WTC11 (cell line): Measurements from ENCODE around the gene SLC31A1. TPM values are rescaled to one million over a fixed set of nuclear protein-coding genes. Genes with fewer than 3 reads are reported as not detected.
A peak's percentile ranks its signal among the peaks of the same experiment; 100 is the strongest.

Experiments
- ATAC-seq: fragments of 200-7000 bp; cut with Tn5 transposase; 2 replicates; pipeline ENCODE4 v1.10.0; 2021; ENCODE audit warnings: mild to moderate bottlenecking, moderate library complexity
- CTCF ChIA-PET: fragments of 300-600 bp; sonication (Branson Sonifier 250); formaldehyde crosslinking; loops from one replicate; lab custom pipeline; 2021; ENCODE audit warnings: antibody characterized with exemption; lab: Charles Lee
- POLR2A ChIA-PET: fragments of 350-600 bp; sonication (Branson Sonifier 250); formaldehyde crosslinking; loops from one replicate; lab custom pipeline; 2021; ENCODE audit warnings: antibody characterized with exemption; lab: Charles Lee
- DNase-seq: peaks from one replicate; pipeline ENCODE4 v3.0.0; 2021; ENCODE audit warnings: low spot score
- H3K27ac Mint-ChIP-seq: 2 replicates; pipeline ENCODE4 v1.8.0; 2021; ENCODE audit warnings: mixed read lengths
- H3K27me3 Mint-ChIP-seq: 2 replicates; pipeline ENCODE4 v1.8.0; 2021; ENCODE audit warnings: low read depth, mild to moderate bottlenecking, moderate library complexity, mixed read lengths
- H3K36me3 Mint-ChIP-seq: 2 replicates; pipeline ENCODE4 v1.8.0; 2021; ENCODE audit warnings: mixed read lengths
- H3K4me1 Mint-ChIP-seq: 2 replicates; pipeline ENCODE4 v1.8.0; 2022; ENCODE audit warnings: mixed read lengths
- H3K4me3 Mint-ChIP-seq: 2 replicates; pipeline ENCODE4 v1.8.0; 2021; ENCODE audit warnings: mild to moderate bottlenecking, moderate library complexity, mixed read lengths
- H3K9me3 Mint-ChIP-seq: 2 replicates; pipeline ENCODE4 v1.8.0; 2021; ENCODE audit warnings: mixed read lengths
- CDX4 ChIP-seq: fragments of 250-450 bp; sonication (Bioruptor Pico); IDR thresholded peaks from 2 replicates; pipeline ENCODE4 v1.9.0; 2021; ENCODE audit warnings: moderate library complexity, mild to moderate bottlenecking, inconsistent platforms, borderline replicate concordance
- ESRRA ChIP-seq: sonication (generic); formaldehyde crosslinking; IDR thresholded peaks from 2 replicates; pipeline ENCODE4 v1.8.1; 2022; ENCODE audit warnings: mild to moderate bottlenecking, missing genetic modification reagents, borderline replicate concordance
- ETV6 ChIP-seq: sonication (generic); formaldehyde crosslinking; IDR thresholded peaks from 2 replicates; pipeline ENCODE4 v1.8.1; 2022; ENCODE audit warnings: mild to moderate bottlenecking, missing genetic modification reagents
- FOXP4 ChIP-seq: sonication (generic); formaldehyde crosslinking; IDR thresholded peaks from 2 replicates; pipeline ENCODE4 v1.8.0; 2022; ENCODE audit warnings: mild to moderate bottlenecking, missing genetic modification reagents
- IRF2 ChIP-seq: sonication (generic); formaldehyde crosslinking; IDR thresholded peaks from 2 replicates; pipeline ENCODE4 v1.8.0; 2022; ENCODE audit warnings: low read depth, missing genetic modification reagents, borderline replicate concordance
- JAZF1 ChIP-seq: fragments of 250-450 bp; sonication (Bioruptor Pico); IDR thresholded peaks from 2 replicates; pipeline ENCODE4 v1.9.0; 2021; ENCODE audit warnings: moderate library complexity, mild to moderate bottlenecking, inconsistent platforms
- NFATC4 ChIP-seq: fragments of 250-450 bp; sonication (Bioruptor Pico); IDR thresholded peaks from 2 replicates; pipeline ENCODE4 v1.9.0; 2021; ENCODE audit warnings: mild to moderate bottlenecking
- NR2C2 ChIP-seq: sonication (generic); formaldehyde crosslinking; IDR thresholded peaks from 2 replicates; pipeline ENCODE4 v1.8.0; 2022; ENCODE audit warnings: mild to moderate bottlenecking, missing genetic modification reagents
- OVOL2 ChIP-seq: fragments of 250-450 bp; sonication (Bioruptor Pico); IDR thresholded peaks from 2 replicates; pipeline ENCODE4 v1.9.0; 2021; ENCODE audit warnings: mild to moderate bottlenecking, borderline replicate concordance
- PRDM15 ChIP-seq: sonication (generic); formaldehyde crosslinking; IDR thresholded peaks from 2 replicates; pipeline ENCODE4 v1.8.0; 2022; ENCODE audit warnings: missing genetic modification reagents
- TEAD4 ChIP-seq: sonication (generic); formaldehyde crosslinking; IDR thresholded peaks from 2 replicates; pipeline ENCODE4 v1.8.0; 2022; ENCODE audit warnings: mild to moderate bottlenecking, missing genetic modification reagents
- ZNF263 ChIP-seq: sonication (generic); formaldehyde crosslinking; IDR thresholded peaks from 2 replicates; pipeline ENCODE4 v1.8.1; 2022; ENCODE audit warnings: low read depth, mild to moderate bottlenecking, moderate library complexity, missing genetic modification reagents
- ZNF317 ChIP-seq: sonication (generic); formaldehyde crosslinking; IDR thresholded peaks from 2 replicates; pipeline ENCODE4 v1.8.1; 2023; ENCODE audit warnings: low read depth, mild to moderate bottlenecking, moderate library complexity, missing genetic modification reagents, borderline replicate concordance
- ZNF396 ChIP-seq: fragments of 250-450 bp; sonication (Bioruptor Pico); IDR thresholded peaks from 2 replicates; pipeline ENCODE4 v1.8.0; 2021; ENCODE audit warnings: mild to moderate bottlenecking, moderate library complexity, borderline replicate concordance
- ZNF423 ChIP-seq: fragments of 250-450 bp; sonication (Bioruptor Pico); IDR thresholded peaks from 2 replicates; pipeline ENCODE4 v2.1.2; 2022; ENCODE audit warnings: mild to moderate bottlenecking, moderate library complexity
- ZNF671 ChIP-seq: fragments of 250-450 bp; sonication (Bioruptor Pico); IDR thresholded peaks from 2 replicates; pipeline ENCODE4 v1.8.0; 2021; ENCODE audit warnings: mild to moderate bottlenecking
- total RNA-seq: library from RNA; stranded (reverse); gene quantifications from 3 replicates; pipeline ENCODE4 v1.2.3, GENCODE V29; 2021
- TF ChIP-seq, protein P1 (sequence below): fragments of 250-450 bp; sonication (Bioruptor Pico); IDR thresholded peaks from 2 replicates; pipeline ENCODE4 v1.9.0; 2021; ENCODE audit warnings: mild to moderate bottlenecking
- TF ChIP-seq, protein P2 (sequence below): fragments of 250-450 bp; sonication (Bioruptor Pico); IDR thresholded peaks from 2 replicates; pipeline ENCODE4 v1.9.0; 2021; ENCODE audit warnings: mild to moderate bottlenecking, borderline replicate concordance
- TF ChIP-seq, protein P3 (sequence below): fragments of 250-450 bp; sonication (Bioruptor Pico); conservative IDR thresholded peaks from 2 replicates; pipeline ENCODE4 v1.9.0; 2021; ENCODE audit warnings: mild to moderate bottlenecking
- TF ChIP-seq, protein P4 (sequence below): sonication (generic); formaldehyde crosslinking; IDR thresholded peaks from 2 replicates; pipeline ENCODE4 v1.8.1; 2022; ENCODE audit warnings: low read depth, mild to moderate bottlenecking, moderate library complexity, missing genetic modification reagents, borderline replicate concordance

The SLC31A1 gene
- total RNA-seq, 1 experiment from 2014 or later, result 43.9 TPM

DNA sequence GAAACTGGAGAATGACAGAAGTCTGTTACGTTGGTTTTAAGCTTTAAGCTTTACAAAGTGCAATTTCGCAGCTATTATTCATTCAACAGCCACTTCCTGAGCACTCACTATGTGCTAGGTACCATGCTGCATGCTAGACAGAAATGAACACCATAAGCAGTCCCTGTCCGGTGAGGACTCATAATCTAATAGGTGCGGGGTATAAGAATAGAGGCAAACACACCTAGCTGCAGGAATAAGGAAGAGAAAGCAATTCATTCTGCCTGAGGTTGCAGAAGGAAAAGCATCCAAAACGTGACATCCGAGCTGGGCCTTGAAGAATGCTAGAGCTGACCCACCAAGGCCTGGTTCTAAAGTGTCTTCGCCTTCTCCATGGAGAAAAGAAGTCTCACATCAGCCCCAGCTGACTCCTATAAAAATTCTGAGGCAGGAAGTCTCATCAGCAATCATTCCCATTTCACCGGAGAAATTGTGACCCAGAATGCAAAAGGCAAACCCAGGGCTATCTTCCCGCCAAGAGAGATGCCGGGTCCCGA, 809 bp upstream of the SLC31A1 start:
- ATAC-seq, result no peak
- CTCF ChIA-PET, result interaction anchor here (1.0 to 3.1 kb wide), 3 partner anchors 54 to 181 kb away, joined by 3 to 24 read pairs (median 4); partner anchors contain the start of genes ALAD, CDC26 and PRPF4
- no peaks in the 10 kb centered on the region for H3K27me3 Mint-ChIP-seq

More for the DNA sequence above, 809 bp upstream of the SLC31A1 start:
- TF ChIP-seq ESRRA, result no peak; the same call in 1 of the 2 replicates
- no peak for TF ChIP-seq NFATC4 (CRISPR knock-in tag)
- TF ChIP-seq CDX4 (CRISPR knock-in tag), result no peak
- TF ChIP-seq, protein P1, sequence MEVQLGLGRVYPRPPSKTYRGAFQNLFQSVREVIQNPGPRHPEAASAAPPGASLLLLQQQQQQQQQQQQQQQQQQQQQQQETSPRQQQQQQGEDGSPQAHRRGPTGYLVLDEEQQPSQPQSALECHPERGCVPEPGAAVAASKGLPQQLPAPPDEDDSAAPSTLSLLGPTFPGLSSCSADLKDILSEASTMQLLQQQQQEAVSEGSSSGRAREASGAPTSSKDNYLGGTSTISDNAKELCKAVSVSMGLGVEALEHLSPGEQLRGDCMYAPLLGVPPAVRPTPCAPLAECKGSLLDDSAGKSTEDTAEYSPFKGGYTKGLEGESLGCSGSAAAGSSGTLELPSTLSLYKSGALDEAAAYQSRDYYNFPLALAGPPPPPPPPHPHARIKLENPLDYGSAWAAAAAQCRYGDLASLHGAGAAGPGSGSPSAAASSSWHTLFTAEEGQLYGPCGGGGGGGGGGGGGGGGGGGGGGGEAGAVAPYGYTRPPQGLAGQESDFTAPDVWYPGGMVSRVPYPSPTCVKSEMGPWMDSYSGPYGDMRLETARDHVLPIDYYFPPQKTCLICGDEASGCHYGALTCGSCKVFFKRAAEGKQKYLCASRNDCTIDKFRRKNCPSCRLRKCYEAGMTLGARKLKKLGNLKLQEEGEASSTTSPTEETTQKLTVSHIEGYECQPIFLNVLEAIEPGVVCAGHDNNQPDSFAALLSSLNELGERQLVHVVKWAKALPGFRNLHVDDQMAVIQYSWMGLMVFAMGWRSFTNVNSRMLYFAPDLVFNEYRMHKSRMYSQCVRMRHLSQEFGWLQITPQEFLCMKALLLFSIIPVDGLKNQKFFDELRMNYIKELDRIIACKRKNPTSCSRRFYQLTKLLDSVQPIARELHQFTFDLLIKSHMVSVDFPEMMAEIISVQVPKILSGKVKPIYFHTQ (CRISPR knock-in tag), result no peak
- no peak for TF ChIP-seq ETV6
- TF ChIP-seq ZNF396, result no peak
- no peak for TF ChIP-seq ZNF671 (CRISPR knock-in tag)
- no peak for TF ChIP-seq JAZF1
- no peak for TF ChIP-seq PRDM15 (CRISPR knock-in tag)
- TF ChIP-seq ZNF423 (CRISPR knock-in tag), result no peak
- TF ChIP-seq, protein P2, sequence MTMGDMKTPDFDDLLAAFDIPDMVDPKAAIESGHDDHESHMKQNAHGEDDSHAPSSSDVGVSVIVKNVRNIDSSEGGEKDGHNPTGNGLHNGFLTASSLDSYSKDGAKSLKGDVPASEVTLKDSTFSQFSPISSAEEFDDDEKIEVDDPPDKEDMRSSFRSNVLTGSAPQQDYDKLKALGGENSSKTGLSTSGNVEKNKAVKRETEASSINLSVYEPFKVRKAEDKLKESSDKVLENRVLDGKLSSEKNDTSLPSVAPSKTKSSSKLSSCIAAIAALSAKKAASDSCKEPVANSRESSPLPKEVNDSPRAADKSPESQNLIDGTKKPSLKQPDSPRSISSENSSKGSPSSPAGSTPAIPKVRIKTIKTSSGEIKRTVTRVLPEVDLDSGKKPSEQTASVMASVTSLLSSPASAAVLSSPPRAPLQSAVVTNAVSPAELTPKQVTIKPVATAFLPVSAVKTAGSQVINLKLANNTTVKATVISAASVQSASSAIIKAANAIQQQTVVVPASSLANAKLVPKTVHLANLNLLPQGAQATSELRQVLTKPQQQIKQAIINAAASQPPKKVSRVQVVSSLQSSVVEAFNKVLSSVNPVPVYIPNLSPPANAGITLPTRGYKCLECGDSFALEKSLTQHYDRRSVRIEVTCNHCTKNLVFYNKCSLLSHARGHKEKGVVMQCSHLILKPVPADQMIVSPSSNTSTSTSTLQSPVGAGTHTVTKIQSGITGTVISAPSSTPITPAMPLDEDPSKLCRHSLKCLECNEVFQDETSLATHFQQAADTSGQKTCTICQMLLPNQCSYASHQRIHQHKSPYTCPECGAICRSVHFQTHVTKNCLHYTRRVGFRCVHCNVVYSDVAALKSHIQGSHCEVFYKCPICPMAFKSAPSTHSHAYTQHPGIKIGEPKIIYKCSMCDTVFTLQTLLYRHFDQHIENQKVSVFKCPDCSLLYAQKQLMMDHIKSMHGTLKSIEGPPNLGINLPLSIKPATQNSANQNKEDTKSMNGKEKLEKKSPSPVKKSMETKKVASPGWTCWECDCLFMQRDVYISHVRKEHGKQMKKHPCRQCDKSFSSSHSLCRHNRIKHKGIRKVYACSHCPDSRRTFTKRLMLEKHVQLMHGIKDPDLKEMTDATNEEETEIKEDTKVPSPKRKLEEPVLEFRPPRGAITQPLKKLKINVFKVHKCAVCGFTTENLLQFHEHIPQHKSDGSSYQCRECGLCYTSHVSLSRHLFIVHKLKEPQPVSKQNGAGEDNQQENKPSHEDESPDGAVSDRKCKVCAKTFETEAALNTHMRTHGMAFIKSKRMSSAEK (CRISPR knock-in tag), result no peak
- no peak for TF ChIP-seq OVOL2 (CRISPR knock-in tag)
- TF ChIP-seq TEAD4 (CRISPR knock-in tag), result no peak
- TF ChIP-seq ZNF317 (CRISPR knock-in tag), result no peak
- no peak for TF ChIP-seq IRF2 (CRISPR knock-in tag)
- TF ChIP-seq, protein P3, sequence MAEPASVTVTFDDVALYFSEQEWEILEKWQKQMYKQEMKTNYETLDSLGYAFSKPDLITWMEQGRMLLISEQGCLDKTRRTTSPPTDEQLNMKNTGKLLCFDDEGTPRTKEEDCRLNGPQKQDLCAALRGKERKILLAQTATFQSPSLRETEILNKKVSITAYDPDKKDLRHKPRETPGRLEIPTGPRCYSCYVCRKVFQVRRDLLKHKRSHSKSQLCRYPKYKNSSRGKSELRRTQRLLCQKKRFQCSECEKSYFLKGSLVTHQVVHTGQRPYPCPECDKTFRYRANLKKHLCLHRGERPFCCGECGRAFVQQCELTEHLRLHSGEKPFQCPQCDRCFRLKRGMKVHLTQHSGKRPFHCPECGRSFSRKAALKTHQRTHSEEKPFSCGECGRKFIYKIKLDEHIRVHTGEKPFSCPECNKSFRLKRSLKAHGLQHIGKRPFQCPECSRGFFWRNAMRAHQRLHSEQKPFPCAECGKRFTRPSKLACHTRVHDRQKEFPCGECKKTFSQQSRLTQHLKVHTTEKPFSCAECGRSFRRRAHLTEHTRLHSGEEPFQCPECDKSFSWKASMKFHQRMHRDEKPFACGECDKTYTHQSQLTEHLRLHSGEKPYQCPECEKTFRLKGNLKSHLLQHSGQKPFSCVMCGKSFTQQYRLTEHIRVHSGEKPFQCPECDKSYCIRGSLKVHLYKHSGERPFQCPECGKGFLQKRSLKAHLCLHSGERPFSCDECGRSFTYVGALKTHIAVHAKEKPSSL (CRISPR knock-in tag), result no peak
- TF ChIP-seq, protein P4, sequence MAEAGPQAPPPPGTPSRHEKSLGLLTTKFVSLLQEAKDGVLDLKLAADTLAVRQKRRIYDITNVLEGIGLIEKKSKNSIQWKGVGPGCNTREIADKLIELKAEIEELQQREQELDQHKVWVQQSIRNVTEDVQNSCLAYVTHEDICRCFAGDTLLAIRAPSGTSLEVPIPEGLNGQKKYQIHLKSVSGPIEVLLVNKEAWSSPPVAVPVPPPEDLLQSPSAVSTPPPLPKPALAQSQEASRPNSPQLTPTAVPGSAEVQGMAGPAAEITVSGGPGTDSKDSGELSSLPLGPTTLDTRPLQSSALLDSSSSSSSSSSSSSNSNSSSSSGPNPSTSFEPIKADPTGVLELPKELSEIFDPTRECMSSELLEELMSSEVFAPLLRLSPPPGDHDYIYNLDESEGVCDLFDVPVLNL (CRISPR knock-in tag), result no peak
- no peak for TF ChIP-seq FOXP4
- no peak for TF ChIP-seq ZNF263 (CRISPR knock-in tag)
- TF ChIP-seq NR2C2 (CRISPR knock-in tag), result no peak
- Mint-ChIP-seq H3K9me3 (no peaks in the 10 kb centered on the region), H3K4me3 (peak overlapping the region; percentile 98), H3K4me1 (peaks cover 26% of the 10 kb centered on the region), H3K27ac (peak overlapping the region; percentile 96), H3K36me3 (peaks cover 6% of the 10 kb centered on the region)
- DNase-seq, result no peak
- POLR2A ChIA-PET, result interaction anchor here (0.6 to 2.4 kb wide), 6 partner anchors 13 to 121 kb away, joined by 3 to 18 read pairs (median 5); partner anchors contain the start of genes CDC26, PRPF4 and SLC31A2
